IPS-18a (cell line): ENCODE data around the gene NINJ2.

ENCODE experiments used
- H3K27ac ChIP-seq: one replicate; pipeline ENCODE4 v1.5.1; 2013; ENCODE audit warnings: low read length
- H3K27me3 ChIP-seq: one replicate; pipeline ENCODE4 v1.6.1; 2013; ENCODE audit warnings: mild to moderate bottlenecking, low read length; ENCODE audit not compliant: control insufficient read depth, insufficient read depth
- H3K36me3 ChIP-seq: one replicate; pipeline ENCODE4 v1.6.1; 2013; ENCODE audit warnings: low read depth, low read length; ENCODE audit not compliant: control insufficient read depth
- H3K4me1 ChIP-seq: one replicate; pipeline ENCODE4 v1.6.1; 2013; ENCODE audit warnings: low read depth, low read length; ENCODE audit not compliant: control insufficient read depth
- H3K4me3 ChIP-seq: one replicate; pipeline ENCODE4 v1.5.1; 2013; ENCODE audit warnings: low read length
- H3K9ac ChIP-seq: one replicate; pipeline ENCODE4 v1.6.1; 2013; ENCODE audit warnings: mild to moderate bottlenecking, low read length, moderate library complexity
- H3K9me3 ChIP-seq: one replicate; pipeline ENCODE4 v1.6.1; 2013; ENCODE audit warnings: low read depth, low read length; ENCODE audit not compliant: control insufficient read depth

Gene NINJ2

DNA sequence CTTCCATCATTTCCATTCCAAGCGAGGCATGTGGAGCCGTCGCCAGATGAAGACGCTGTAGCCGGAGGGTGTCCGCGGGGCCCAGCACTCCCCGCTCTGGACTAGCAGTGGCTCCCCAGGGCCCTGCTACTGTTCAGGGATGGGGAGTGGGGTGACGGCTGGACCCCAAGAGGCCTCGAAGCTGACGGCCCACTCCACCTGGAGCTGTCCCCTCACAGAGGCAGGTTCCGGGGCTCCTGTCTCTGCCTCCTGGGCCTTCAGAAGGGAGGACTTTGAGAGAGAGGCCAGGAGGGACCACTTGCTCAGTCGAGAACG is 101.9 kb downstream of the NINJ2 start:
- H3K9me3 ChIP-seq, result no peaks in the 10 kb centered on the region
- no peaks in the 10 kb centered on the region for H3K4me1 ChIP-seq
- H3K4me3 ChIP-seq, result no peak overlapping the region
- H3K36me3 ChIP-seq, result no peaks in the 10 kb centered on the region
- no peak overlapping the region for H3K9ac ChIP-seq
- H3K27me3 ChIP-seq, result no peaks in the 10 kb centered on the region
- H3K27ac ChIP-seq, result no peak overlapping the region

DNA sequence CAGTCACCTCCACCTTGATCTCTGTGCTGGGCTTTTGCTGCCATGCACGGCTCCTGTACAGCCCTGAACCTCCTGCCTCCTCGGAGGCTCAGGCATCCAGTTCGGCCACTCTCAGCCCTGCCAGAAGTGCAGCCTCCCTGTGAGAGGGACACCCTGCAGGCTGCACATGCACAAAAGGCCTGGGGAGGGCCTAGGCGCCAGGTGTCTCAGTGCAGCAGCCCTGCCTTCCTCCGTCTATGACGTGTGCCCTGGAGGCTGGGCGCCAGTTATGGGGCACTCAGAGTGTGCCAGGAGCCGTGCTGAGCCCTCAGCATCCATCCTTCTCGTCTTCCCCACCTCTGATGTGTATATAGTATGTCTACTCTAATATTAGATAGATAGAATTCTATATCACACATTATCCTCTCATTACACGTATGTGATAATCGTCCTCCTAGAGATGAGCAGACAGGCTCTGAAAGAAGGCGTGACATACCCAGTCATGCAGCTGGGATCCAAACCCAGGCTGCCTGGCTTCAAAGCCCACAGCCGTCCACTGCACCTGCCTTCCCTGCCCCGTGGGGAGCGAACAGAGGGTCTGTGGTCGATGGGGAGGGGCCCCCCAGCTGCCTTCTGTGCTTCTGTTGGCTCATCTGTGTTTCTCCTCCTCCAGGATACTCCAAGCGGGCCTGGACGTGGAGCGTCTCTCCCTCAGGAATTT is 102.4 kb downstream of the NINJ2 start:
- H3K27ac ChIP-seq, result no peak overlapping the region
- no peaks in the 10 kb centered on the region for H3K27me3 ChIP-seq
- no peak overlapping the region for H3K9ac ChIP-seq
- no peak overlapping the region for H3K4me3 ChIP-seq
- no peaks in the 10 kb centered on the region for H3K36me3 ChIP-seq
- H3K4me1 ChIP-seq, result no peaks in the 10 kb centered on the region
- H3K9me3 ChIP-seq, result no peaks in the 10 kb centered on the region

DNA sequence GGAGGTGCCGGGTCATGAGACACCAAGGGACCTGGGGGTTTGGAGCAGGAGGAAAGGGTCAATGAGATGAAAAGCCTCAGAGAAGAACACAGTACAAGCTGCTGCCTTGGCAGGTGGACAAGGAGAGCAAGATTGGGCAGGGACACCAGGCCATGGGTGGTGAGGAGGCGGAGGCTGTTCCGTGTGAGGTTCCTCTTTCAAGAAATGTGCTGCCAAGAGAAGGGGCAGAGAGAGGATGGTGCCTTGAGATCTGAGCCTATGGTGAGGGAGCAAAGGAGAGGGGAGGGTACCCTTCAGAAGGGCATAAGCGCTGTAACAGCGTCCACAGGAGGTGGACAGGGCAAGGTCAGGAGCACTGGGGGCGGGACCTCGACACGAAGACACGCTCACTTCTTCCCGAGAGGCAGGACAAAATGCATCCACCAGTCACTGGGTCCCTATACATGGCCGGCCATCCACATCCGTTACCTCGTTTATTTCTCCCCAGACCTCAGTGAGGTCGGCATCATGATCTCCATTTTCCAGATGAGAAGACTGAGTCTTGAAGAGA is 103.3 kb downstream of the NINJ2 start:
- Histone ChIP-seq H3K9me3 (no peaks in the 10 kb centered on the region), H3K4me1 (no peaks in the 10 kb centered on the region), H3K27ac (no peak overlapping the region), H3K36me3 (no peaks in the 10 kb centered on the region), H3K27me3 (no peaks in the 10 kb centered on the region), H3K9ac (no peak overlapping the region), H3K4me3 (no peak overlapping the region)

DNA sequence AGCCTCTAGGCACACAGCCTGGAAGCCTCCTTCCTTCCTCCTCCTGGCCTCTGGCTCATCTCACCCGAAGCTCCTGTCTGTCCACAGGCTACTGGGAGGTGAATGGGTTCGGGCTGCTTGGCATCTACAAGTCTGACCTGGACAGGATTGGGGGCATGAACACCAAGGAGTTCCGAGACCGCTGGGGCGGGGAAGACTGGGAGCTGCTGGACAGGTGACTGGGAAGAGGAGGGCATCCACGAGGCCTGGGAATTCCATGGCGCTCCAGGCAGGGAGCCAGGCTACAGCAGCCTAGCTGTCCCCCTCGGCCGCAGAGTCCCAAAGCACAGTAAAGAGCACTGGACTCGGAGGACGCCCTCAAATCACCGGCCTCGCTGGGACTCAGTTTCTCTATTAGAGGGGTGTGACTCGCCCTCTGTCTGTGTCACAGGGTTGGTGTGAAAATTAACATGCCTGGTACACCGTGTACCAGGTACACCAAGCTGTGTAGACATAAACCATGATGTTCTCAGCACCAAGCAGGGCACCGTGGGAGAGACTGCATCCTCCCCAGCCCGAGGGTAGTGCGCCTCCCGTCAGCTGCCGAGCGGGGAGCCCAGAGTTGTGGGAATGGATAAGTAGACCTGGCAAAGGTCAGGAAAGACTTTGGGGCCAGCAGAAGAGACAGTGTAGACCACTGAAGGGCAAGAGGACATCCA is 103.9 kb downstream of the NINJ2 start:
- no peaks in the 10 kb centered on the region for H3K36me3 ChIP-seq
- no peak overlapping the region for H3K27ac ChIP-seq
- H3K9ac ChIP-seq, result no peak overlapping the region
- no peak overlapping the region for H3K4me3 ChIP-seq
- no peaks in the 10 kb centered on the region for H3K9me3 ChIP-seq
- no peaks in the 10 kb centered on the region for H3K4me1 ChIP-seq
- no peaks in the 10 kb centered on the region for H3K27me3 ChIP-seq

DNA sequence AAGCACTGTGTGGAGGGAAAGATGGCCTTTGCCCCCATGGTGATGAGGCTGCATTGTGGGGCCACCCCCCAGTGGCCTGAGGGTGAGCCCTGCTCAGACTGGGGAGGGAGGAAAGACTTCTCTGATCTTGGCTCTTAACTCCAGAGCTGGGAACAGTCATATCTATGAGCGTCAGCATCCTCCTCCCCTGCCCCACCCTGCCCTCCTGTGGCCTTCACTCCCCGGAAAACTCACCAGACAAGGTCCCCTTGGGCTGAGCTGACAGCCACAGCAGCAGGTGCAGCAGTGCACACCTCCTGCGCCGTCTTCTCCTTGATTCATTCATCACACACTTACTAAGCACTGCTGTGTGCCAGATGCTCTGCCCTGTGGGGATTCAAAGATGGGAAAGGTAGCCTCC is 104.7 kb downstream of the NINJ2 start:
- Histone ChIP-seq H3K36me3 (no peaks in the 10 kb centered on the region), H3K27me3 (no peaks in the 10 kb centered on the region), H3K4me1 (no peaks in the 10 kb centered on the region)

DNA sequence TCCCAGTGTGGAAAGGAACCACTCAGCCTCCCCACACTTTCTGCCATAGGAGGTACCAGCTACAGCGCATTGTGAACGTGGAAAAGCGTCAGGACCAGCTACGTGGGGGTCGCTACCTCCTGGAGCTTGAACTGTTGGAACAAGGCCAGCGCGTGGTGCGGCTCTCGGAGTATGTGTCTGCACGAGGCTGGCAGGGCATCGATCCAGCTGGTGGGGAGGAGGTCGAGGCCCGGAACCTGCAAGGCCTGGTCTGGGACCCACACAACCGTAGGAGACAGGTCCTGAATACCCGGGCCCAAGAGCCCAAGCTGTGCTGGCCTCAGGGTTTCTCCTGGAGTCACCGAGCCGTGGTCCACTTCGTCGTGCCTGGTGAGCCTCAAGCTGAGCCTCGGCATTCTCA is 106.7 kb downstream of the NINJ2 start:
- Histone ChIP-seq H3K9ac (no peak overlapping the region), H3K27ac (no peak overlapping the region), H3K36me3 (no peaks in the 10 kb centered on the region), H3K9me3 (no peaks in the 10 kb centered on the region), H3K4me1 (no peaks in the 10 kb centered on the region), H3K27me3 (no peaks in the 10 kb centered on the region), H3K4me3 (no peak overlapping the region)

More for the DNA sequence above, 104.7 kb downstream of the NINJ2 start:
- Histone ChIP-seq H3K4me3 (no peak overlapping the region), H3K9me3 (no peaks in the 10 kb centered on the region), H3K9ac (no peak overlapping the region), H3K27ac (no peak overlapping the region)

DNA sequence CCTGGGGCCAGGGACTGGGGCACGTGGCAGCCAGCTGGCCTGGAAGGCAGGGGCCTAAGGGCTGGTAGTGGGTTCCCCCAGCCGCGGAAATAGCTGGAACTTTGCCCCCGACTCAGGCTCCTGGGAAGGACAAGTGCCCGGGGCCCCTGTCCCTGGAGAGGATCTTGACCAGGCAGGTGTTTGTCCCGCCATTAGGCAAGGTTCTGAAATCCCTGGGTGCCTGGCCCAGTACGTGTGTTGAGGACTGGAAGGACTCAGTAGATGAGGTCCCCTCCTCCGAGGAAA is 109.3 kb downstream of the NINJ2 start:
- no peaks in the 10 kb centered on the region for H3K36me3 ChIP-seq
- H3K4me3 ChIP-seq, result no peak overlapping the region
- no peaks in the 10 kb centered on the region for H3K4me1 ChIP-seq
- no peak overlapping the region for H3K9ac ChIP-seq
- no peaks in the 10 kb centered on the region for H3K27me3 ChIP-seq
- no peak overlapping the region for H3K27ac ChIP-seq
- H3K9me3 ChIP-seq, result no peaks in the 10 kb centered on the region

DNA sequence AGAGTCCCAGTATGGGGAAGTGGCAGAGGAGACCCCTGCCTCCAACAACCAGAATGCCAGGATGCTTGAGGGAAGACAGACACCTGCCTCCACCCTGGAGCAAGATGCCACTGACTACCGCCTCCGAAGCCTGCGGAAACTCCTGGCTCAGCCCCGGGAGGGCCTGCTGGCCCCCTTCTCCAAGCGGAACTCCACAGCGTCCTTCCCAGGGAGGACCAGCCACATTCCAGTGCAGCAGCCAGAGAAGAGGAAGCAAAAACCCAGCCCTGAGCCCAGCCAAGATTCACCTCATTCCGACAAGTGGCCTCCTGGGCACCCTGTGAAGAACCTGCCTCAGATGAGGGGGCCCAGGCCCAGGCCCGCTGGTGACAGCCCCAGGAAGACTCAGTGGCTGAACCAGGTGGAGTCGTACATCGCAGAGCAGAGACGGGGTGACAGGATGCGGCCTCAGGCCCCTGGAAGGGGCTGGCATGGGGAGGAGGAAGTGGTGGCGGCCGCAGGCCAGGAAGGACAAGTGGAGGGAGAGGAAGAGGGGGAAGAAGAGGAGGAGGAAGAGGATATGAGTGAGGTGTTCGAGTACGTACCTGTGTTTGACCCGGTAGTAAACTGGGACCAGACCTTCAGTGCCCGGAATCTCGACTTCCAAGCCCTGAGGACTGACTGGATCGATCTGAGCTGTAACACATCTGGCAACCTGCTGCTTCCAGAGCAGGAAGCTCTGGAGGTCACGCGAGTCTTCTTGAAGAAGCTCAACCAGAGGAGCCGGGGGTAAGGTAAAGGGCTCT is 109.8 kb downstream of the NINJ2 start:
- Histone ChIP-seq H3K27me3 (no peaks in the 10 kb centered on the region), H3K4me3 (no peak overlapping the region), H3K9me3 (no peaks in the 10 kb centered on the region), H3K9ac (no peak overlapping the region), H3K27ac (no peak overlapping the region), H3K4me1 (no peaks in the 10 kb centered on the region), H3K36me3 (no peaks in the 10 kb centered on the region)

DNA sequence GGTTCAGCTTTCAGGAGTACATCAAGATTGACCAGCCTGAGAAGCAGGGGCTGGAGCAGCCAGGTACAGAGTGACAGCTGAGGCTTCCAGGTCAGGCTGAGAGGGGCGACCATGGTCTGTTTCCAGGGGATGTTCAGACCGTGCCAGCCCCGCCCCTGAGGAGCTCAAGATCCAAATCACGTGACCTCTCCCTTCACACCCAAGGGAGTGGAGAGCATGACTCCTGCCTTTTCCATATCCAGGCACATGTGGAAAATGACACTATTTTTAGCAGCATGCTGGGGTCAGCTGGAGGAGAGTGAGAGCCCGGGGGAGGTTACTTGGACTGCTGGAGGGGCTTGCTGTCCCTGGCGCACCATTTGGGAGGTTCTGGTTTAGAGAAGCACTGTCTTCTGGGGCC is 110.8 kb downstream of the NINJ2 start:
- no peaks in the 10 kb centered on the region for H3K9me3 ChIP-seq
- no peak overlapping the region for H3K4me3 ChIP-seq
- H3K36me3 ChIP-seq, result no peaks in the 10 kb centered on the region
- no peak overlapping the region for H3K27ac ChIP-seq
- no peak overlapping the region for H3K9ac ChIP-seq
- H3K4me1 ChIP-seq, result no peaks in the 10 kb centered on the region
- no peaks in the 10 kb centered on the region for H3K27me3 ChIP-seq

DNA sequence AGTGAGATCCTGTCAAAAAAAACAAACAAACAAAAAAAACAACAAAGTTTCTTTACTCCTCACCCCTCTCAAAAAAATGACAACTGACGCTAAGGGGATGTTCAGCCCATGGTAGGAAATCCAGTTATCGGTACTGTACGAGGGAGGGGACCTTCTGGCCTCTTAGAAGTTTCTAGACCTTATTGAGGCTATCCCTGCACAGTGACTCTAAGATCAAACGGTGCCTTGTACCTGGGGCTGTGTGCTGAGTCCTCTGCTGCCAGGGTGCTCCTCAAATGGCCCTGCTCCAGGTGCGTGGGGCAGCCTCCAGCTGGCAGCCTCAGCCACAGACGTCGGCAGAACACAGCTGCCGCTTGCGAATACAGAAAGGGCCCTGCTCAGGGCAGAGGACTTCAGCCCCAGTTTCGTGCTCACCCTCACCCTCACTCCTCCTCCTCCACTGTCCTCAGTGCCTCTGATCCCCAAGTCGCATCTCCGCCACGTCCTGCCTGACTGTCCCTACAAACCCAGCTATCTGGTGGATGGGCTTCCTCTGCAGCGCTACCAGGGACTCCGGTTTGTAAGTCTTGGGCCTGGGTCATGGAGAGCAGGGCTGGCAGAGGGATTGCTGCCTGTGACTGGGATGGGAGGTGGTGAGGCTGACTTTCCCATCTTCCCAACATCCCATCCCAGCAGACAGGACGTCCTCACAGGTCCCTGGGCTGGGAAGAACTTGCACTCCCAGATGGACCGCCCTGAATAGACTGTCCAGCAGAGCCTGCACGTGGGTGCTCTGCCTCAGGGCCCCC is 112.6 kb downstream of the NINJ2 start:
- no peaks in the 10 kb centered on the region for H3K9me3 ChIP-seq
- peaks cover 12% of the 10 kb centered on the region for H3K27me3 ChIP-seq
- no peak overlapping the region for H3K27ac ChIP-seq
- no peaks in the 10 kb centered on the region for H3K36me3 ChIP-seq
- no peak overlapping the region for H3K9ac ChIP-seq
- no peaks in the 10 kb centered on the region for H3K4me1 ChIP-seq
- no peak overlapping the region for H3K4me3 ChIP-seq

DNA sequence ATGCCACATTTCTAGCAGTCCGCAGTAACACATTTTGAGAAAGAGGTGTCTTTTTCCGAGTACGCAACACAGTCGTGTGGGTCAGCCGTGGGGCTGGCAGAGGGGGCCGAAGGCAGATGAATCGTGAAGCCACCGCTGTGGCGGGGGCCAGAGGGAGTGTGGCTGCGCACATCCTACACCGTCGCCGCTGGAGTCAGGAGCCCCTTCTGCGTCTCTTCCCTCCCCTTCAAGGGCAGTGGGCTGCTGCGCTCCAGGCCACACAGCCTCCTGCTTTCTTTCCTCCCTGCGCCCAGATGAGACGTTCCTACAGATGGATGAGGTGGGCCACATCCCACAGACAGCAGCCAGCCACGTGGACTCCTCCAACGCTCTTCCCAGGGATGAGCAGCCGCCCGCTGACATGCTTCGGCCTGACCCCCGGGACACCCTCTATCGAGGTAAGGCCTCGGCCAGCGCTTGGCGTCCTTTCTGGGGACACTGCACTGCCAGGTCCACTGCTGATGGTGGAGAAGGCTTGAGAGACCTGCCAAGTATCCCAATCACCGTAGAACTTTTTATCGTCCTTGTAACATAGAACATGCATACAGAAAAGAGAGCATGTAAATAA is 113.7 kb downstream of the NINJ2 start:
- peaks cover 21% of the 10 kb centered on the region for H3K27me3 ChIP-seq
- H3K4me1 ChIP-seq, result no peaks in the 10 kb centered on the region
- H3K9ac ChIP-seq, result no peak overlapping the region
- no peaks in the 10 kb centered on the region for H3K36me3 ChIP-seq
- no peak overlapping the region for H3K4me3 ChIP-seq
- H3K27ac ChIP-seq, result no peak overlapping the region
- H3K9me3 ChIP-seq, result no peaks in the 10 kb centered on the region
